ENCODE data around the gene CORO2A.
"Not testable (repeated sequence)": the region's sequence is repeated elsewhere in the genome, so short reads cannot be mapped to it uniquely, and the experiment has no call there.

The CORO2A gene

DNA sequence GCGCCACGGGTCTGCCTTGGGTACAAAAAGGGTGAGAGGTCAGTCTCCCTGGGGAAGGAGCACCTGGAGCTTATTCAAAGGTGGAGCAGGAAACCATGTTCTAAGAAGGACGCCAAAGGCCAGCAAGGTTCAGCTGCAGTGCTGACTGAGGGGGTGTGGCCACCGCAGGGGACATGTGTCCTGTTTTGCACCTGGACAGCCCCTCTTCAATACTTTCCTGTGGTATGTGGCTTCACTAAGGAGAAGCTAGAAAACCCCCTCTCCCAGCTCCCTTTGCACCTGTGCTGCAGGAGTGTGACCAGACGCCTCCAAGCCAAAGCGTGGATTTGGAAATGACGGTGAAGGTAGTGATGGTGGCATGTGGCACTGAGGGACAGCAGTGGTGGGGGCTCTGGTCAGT lies 97.0 kb downstream of the CORO2A start:
- DNase-seq (ENCODE audit: low read depth, low spot score) = no peak
- Histone ChIP-seq H3K9me3 (ENCODE audit: low read depth, low read length) (no peaks in the 10 kb centered on the region), H3K9ac (ENCODE audit: insufficient read length) (no peak overlapping the region), H3K27ac (no peak overlapping the region), H3K36me3 (ENCODE audit: insufficient read depth, low read length) (no peaks in the 10 kb centered on the region), H3K4me3 (no peak overlapping the region)
- TF ChIP-seq FOXP2 (optimal IDR thresholded peaks at IDR 0.05; ENCODE audit: control extremely low read depth, extremely low read length, insufficient read depth) (no peak), POLR2AphosphoS5 (IDR thresholded peaks at IDR 0.05; ENCODE audit: borderline replicate concordance, low read depth, low read length) (no peak), EZH2 (IDR thresholded peaks at IDR 0.05) (no peak)

DNA sequence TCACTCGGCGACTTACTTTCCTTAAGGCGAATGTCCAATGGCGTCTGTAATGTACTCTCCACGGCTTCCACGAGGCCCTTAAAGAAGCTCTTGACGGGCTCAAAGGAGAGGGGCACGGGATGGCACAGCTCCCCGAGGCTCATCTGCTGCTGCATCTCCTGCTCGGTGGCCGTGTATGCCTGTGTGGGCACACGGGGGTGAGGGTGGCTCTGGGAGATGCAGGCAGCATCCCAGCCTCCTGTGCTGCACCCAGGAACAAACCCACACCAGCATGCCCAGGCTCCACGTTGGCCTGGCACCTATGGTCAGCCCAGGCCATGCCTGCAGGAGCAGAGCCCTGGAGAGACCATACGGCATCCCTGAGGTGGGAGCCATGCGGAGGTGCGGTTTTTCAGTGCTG lies 97.6 kb downstream of the CORO2A start:
- Histone ChIP-seq H3K36me3 (ENCODE audit: insufficient read depth, low read length) (no peaks in the 10 kb centered on the region), H3K4me3 (no peak overlapping the region), H3K27ac (no peak overlapping the region), H3K9me3 (ENCODE audit: low read depth, low read length) (no peaks in the 10 kb centered on the region), H3K9ac (ENCODE audit: insufficient read length) (no peak overlapping the region)
- TF ChIP-seq EZH2 (IDR thresholded peaks at IDR 0.05) (no peak), POLR2AphosphoS5 (IDR thresholded peaks at IDR 0.05; ENCODE audit: borderline replicate concordance, low read depth, low read length) (no peak), FOXP2 (optimal IDR thresholded peaks at IDR 0.05; ENCODE audit: control extremely low read depth, extremely low read length, insufficient read depth) (no peak)
- DNase-seq (ENCODE audit: low read depth, low spot score) = no peak

- Histone ChIP-seq H3K9ac (ENCODE audit: insufficient read length) (no peak overlapping the region), H3K36me3 (ENCODE audit: insufficient read depth, low read length) (no peaks in the 10 kb centered on the region), H3K9me3 (ENCODE audit: low read depth, low read length) (no peaks in the 10 kb centered on the region), H3K4me3 (no peak overlapping the region), H3K27ac (no peak overlapping the region)
- TF ChIP-seq EZH2 (IDR thresholded peaks at IDR 0.05) (no peak), FOXP2 (optimal IDR thresholded peaks at IDR 0.05; ENCODE audit: control extremely low read depth, extremely low read length, insufficient read depth) (no peak), POLR2AphosphoS5 (IDR thresholded peaks at IDR 0.05; ENCODE audit: borderline replicate concordance, low read depth, low read length) (no peak)
- no peak for DNase-seq (ENCODE audit: low read depth, low spot score)
Observed at GRCh38 chr9:98094316-98094715, 98.1 kb downstream of the CORO2A start.

- TF ChIP-seq FOXP2 (optimal IDR thresholded peaks at IDR 0.05; ENCODE audit: control extremely low read depth, extremely low read length, insufficient read depth) (no peak), EZH2 (IDR thresholded peaks at IDR 0.05) (no peak), POLR2AphosphoS5 (IDR thresholded peaks at IDR 0.05; ENCODE audit: borderline replicate concordance, low read depth, low read length) (no peak)
- no peak for DNase-seq (ENCODE audit: low read depth, low spot score)
- no peaks in the 10 kb centered on the region for H3K36me3 ChIP-seq (ENCODE audit: insufficient read depth, low read length)
- H3K27ac ChIP-seq = no peak overlapping the region
- H3K9me3 ChIP-seq (ENCODE audit: low read depth, low read length) = no peaks in the 10 kb centered on the region
- no peak overlapping the region for H3K9ac ChIP-seq (ENCODE audit: insufficient read length)
- H3K4me3 ChIP-seq = no peak overlapping the region
Observed at GRCh38 chr9:98092613-98092931, 99.9 kb downstream of the CORO2A start.

GRCh38 chr9:98091735-98092612 lies 100.5 kb downstream of the CORO2A start:
- H3K27ac ChIP-seq = no peak overlapping the region
- TF ChIP-seq POLR2AphosphoS5 (IDR thresholded peaks at IDR 0.05; ENCODE audit: borderline replicate concordance, low read depth, low read length) (no peak), FOXP2 (optimal IDR thresholded peaks at IDR 0.05; ENCODE audit: control extremely low read depth, extremely low read length, insufficient read depth) (no peak), EZH2 (IDR thresholded peaks at IDR 0.05) (no peak)
- H3K9ac ChIP-seq (ENCODE audit: insufficient read length) = no peak overlapping the region

GRCh38 chr9:98090674-98091073 lies 101.8 kb downstream of the CORO2A start:
- not testable (repeated sequence) for DNase-seq (ENCODE audit: low read depth, low spot score); H3K27ac ChIP-seq; H3K9ac ChIP-seq (ENCODE audit: insufficient read length); H3K9me3 ChIP-seq (ENCODE audit: low read depth, low read length); H3K4me3 ChIP-seq; H3K36me3 ChIP-seq (ENCODE audit: insufficient read depth, low read length)

More at GRCh38 chr9:98091735-98092612, 100.5 kb downstream of the CORO2A start:
- DNase-seq (ENCODE audit: low read depth, low spot score) = no peak
- H3K36me3 ChIP-seq (ENCODE audit: insufficient read depth, low read length) = no peaks in the 10 kb centered on the region
- H3K4me3 ChIP-seq = no peak overlapping the region
- no peaks in the 10 kb centered on the region for H3K9me3 ChIP-seq (ENCODE audit: low read depth, low read length)

GRCh38 chr9:98087420-98088354 lies 104.8 kb downstream of the CORO2A start:
- Histone ChIP-seq H3K9ac (ENCODE audit: insufficient read length) (no peak overlapping the region), H3K36me3 (ENCODE audit: insufficient read depth, low read length) (no peaks in the 10 kb centered on the region), H3K4me3 (no peak overlapping the region), H3K27ac (no peak overlapping the region), H3K9me3 (ENCODE audit: low read depth, low read length) (no peaks in the 10 kb centered on the region)
- no peak for DNase-seq (ENCODE audit: low read depth, low spot score)
- no peak for TF ChIP-seq POLR2AphosphoS5 (IDR thresholded peaks at IDR 0.05; ENCODE audit: borderline replicate concordance, low read depth, low read length)

- H3K4me3 ChIP-seq = no peak overlapping the region
- no peak for DNase-seq (ENCODE audit: low read depth, low spot score)
- TF ChIP-seq FOXP2 (optimal IDR thresholded peaks at IDR 0.05; ENCODE audit: control extremely low read depth, extremely low read length, insufficient read depth) (no peak), POLR2AphosphoS5 (IDR thresholded peaks at IDR 0.05; ENCODE audit: borderline replicate concordance, low read depth, low read length) (no peak), EZH2 (IDR thresholded peaks at IDR 0.05) (no peak)
- H3K9ac ChIP-seq (ENCODE audit: insufficient read length) = no peak overlapping the region
- no peaks in the 10 kb centered on the region for H3K9me3 ChIP-seq (ENCODE audit: low read depth, low read length)
- H3K27ac ChIP-seq = no peak overlapping the region
- H3K36me3 ChIP-seq (ENCODE audit: insufficient read depth, low read length) = peaks cover 3% of the 10 kb centered on the region; the same call in 1 of the 2 replicates
Observed at GRCh38 chr9:98086461-98086860, 106.0 kb downstream of the CORO2A start.

Measured in SK-N-MC (cell line).